HG03520 (cell line): ENCODE results near the gene HIVEP2.

Source experiments
- ATAC-seq: cut with Tn5 transposase; IDR thresholded peaks from one replicate; pipeline ENCODE4 v1.9.1; 2021; ENCODE audit warnings: mild to moderate bottlenecking, moderate library complexity; ENCODE audit not compliant: unreplicated experiment

Gene HIVEP2

DNA sequence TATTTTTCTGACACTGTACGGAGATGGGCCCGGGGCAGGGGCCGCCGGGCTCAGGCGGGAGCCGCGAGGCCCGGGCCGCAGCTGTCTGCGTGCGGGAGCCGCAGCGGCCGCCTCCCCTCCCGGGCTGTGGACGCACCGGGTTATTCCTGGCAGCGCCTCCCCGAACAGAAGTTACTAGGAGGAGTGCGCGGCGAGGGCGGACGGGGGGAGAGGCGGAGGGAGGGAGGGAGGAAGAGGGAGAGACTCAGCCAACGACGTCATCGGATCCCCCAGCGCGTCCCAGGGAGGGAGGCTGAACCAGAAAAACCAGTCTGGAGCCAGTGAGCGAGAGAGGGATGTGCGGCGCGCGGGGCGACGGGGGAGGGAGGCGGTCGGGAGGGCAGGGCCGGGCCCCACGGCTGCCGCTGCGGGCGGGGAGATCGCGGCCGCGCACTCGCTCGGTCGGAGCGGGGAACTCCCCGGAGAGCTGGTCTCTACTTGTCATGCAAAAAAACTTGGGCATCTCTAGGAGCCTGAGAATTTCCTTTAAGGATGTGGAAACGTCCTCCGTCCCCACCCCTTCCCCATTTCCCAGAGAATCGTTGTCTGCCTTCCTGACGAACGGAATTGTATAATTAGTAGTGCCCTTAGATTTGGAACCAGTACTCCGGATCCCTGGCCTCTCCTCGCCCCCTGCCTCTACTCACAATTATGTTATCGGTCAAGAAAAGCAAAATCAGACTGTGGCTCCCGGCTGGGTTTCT lies 1.4 kb upstream of the HIVEP2 start:
- ATAC-seq: peak; percentile 18

DNA sequence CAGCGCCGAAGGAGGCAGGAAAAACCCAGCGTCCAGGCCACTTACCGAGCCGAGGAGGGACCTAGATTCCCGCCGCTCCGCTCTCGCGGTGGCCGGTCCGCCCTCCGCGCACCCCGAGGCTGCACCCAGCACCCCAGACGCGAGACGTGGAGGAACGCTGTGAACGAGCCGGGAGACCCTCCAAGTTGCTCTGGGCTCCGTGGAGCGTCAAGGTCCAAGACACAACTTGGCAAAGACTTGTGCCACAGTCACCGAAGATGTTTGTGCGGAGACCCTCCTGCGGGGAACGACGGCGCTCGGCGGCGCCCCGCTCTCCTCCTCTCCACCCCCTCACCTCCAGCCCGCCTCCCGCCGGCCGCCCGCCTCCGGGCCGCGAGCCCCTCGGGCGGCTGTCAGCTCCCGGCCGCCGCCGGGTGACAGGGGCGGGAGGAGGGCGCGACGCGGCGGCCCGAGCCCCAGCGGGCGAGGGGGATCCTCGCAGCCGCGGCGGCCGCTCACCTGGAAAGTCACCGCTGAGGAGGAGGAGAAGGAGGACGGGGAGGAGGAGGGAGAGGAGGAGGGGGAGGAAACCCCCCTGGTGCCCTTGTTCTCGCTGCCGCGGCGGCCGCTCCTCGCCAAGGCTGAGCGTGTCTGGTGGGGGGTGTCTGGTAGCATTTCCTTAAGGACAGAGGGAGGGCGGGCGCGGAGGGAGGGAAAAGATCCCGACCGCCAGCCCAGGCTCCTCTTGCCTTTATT lies 637 bp upstream of the HIVEP2 start:
- no peak for ATAC-seq

DNA sequence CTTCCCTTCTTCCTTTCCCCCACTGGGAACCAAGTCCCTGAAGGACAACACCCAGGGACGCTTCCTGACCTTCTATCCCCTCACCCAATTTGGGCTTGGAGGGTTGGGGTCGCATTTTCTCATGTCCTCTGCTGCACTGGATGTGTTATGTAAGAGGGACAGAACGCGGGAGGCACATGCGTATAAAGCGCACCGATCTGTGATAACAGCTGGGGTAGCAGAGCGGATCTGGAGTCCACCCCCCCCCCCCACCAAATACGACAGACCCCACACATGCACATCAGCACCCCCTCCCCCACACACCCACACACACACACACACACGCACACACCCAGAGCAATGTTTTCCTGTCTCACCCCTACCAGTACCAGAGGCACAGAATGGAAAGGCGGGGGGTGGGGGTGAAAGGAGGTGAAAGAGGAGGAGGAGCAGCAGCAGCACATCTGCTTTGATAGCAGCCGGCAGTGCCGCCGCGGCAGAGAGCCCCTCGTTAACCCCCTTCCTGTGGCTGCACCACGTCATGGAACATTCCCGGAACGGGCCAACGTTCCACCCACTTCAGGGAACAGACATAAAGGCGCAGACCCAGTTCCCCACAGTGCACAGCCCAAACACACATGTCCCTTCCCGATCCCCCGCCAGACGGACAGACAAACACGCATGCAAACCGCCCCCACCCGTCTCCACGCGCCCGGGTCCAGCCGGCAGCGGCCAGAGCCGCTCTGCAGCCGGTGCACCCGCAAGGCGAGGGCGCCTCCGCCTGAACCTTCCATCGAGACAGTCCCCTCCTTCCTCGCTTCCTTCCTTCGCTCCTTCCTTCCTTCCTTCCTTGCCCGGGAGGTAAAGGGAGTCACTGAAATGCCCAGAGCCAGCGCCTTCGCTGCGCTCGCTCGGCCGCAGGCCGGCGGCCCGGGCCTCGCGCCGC lies 590 bp downstream of the HIVEP2 start:
- ATAC-seq: no peak

DNA sequence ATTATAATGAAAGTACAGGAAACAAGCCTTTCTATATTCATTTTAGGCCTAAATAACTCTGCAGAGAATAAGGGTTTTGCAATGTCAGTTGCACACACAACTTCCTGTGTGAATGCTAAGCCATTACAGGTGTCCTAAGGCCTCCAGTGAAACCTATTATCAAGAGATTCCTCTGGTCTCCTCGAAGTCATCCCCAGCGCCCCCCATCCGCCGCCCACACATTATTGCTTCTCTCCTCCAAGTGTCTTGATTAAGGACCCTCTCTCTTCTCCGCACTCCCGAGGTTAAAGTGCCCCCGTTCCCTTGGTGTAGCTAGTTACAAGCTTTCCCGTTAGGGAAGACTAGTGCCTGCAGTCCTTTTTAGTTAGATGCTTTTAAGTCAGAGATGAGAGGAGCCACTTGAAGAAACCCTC lies 1.3 kb downstream of the HIVEP2 start:
- no peak for ATAC-seq

DNA sequence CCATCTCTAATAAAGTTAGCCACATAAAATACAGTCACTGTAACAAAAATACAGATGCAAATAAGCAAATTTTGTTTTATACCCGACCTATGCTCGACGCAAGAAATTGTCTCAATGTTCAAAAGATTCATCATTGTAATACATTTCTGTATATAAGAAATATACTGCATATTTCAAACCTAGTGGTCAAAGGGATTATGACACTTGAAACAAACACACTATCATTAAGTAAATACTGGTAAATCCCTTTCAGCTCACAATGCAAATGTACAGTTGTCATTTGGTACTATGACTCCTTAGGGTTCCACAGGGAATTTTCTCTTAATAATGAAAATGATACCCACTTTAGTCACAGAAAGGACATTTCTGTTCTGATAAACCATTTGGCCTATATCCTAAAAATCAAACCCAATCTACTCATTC lies 2.2 kb downstream of the HIVEP2 start:
- no peak for ATAC-seq

DNA sequence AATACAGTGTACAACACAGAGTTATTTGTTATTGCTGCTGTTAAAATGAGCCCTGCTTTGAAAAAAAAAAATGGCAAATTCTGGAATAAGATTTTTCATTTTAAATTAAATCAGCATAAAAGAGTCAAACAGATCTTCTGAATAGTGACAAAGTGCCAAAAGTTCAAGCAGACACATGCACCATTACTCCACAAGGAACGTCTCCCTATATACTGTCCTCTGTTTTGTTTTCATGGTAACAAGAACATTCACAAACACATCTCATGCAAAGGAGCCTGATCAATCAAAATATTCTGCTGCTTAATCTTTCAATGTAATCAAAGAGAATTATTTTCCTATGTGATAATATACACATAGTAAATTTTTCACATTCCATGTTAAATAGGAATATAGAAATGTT lies 2.7 kb downstream of the HIVEP2 start:
- ATAC-seq: no peak

DNA sequence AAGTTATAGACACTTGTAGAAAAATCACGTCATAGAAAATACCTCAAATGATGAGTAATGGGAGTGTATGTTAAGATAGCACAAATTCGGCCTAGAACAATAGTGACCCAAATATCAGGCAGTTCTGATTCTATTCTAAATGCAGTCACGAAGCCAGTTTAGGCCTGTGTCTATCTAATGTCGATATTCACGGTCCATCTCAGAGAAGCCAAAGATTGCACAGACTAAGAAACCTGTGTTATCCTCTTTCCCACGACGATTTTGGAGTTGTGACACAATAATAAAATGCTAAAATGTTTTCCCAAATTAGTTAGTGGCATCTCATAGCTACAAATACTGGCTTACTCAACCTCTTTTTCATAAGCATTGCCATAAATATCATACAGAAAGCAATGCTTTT lies 4.0 kb downstream of the HIVEP2 start:
- ATAC-seq: no peak

DNA sequence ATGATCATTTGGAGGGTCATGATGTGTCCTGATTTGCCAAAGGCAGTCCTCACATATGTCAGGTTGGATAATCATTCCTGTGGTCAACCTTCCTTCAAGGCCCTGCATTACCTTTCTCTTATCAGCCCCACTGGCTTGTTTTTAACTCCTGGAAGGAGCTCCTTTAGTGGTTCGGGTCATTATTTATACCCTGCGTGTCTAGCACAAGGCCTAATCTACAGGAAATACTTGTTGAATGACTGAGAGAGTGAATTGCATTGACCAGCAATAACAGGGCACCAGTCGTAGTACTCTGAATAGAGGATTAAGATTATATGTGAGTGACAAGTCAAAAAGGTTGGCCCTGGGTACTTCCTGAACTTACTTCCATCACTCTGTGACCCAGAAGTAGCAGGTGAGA lies 4.5 kb downstream of the HIVEP2 start:
- no peak for ATAC-seq

DNA sequence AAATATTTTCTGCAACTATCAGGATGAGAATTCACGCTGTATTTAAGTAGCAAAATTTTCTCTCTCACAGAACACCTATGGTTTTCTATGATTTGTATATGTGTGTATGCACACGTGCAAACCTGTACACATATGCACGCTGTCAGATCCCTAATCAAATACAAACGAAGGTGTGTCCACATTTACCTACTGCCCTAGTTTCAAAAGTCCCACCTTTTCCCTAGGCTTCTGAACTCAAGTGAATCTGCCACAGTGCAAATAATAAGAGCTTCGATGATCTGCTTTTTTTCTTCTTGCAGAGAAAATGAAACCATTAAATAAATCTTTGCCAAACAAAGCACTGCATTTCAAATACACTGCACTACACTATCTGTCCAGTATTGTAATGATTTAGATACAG lies 6.5 kb downstream of the HIVEP2 start:
- no peak for ATAC-seq

DNA sequence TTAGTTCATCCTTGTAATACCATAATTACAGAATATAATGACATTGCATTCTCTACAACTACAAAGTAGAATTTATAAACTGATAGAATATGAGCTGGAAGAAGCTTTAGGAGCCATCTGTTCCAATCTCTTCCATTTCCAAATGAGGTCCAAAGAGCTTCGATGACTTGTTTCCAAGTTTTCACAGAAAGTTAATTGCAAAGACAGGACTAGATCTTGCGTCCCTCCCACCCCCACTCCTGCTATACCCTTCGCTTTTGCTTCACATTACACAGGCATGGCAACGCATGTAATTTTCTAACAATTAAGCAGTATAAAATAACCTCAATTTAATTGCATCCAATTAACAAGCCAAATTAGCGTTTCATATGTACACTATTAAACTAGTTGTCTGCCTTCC lies 7.0 kb downstream of the HIVEP2 start:
- ATAC-seq: no peak

DNA sequence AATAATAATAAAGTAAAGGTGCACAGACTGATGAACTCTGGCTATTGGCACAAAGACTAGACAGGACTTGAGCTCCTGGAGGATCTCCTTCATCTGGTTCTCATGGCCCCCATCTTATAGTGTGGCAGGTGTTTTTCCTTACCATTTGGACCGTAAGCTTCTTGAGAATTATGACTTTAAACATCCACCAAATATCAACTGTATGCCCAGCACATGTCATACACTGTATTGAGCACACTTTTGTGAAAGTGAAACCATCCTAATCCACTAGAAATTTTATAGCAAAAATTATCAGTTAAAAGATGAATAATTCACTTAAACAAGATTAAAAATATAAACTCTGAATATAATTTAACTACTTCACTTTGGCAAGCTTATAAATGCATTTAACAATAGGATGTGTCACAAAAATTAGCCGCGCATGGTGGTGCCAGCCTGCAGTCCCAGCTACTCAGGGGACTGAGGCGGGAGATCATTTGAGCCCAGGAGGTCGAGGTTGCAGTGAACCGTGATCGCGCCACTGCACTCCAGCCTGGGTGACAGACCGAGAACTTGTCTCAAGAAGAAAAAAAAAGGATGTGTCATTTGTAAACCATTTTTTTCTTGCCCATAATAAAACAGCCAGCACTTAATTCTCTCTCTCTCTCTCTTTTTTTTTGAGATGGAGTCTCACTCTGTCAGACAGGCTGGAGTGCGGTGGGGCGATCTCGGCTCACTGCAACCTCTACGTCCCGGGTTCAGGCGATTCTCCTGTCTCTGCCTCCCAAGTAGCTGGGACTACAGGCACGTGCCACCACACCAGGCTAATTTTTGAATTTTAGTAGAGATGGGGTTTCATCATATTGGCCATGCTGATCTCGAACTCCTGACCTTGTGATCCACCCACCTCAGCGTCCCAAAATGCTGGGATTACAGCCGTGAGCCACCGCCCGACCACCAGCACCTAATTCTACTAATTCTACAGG lies 9.1 kb downstream of the HIVEP2 start:
- peak; percentile 57 for ATAC-seq

DNA sequence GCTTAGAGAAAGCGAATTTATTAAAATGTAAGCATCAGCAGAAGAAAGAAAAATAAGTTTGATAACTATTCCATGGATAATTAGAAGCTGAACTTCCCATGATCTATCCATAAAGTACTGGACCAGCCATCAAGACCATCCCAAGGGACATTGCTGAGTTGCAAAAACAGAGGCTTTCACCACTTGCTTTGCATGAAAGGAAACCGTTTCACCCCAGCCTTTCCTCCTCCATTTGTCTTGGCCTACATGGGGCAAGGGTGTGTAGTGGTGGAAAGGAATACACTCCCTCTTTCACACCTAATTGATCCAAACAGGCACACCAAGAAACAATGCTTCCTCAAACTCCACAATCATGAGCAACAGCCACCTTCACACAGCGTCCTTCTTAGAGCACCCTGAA lies 10.4 kb downstream of the HIVEP2 start:
- ATAC-seq: no peak

DNA sequence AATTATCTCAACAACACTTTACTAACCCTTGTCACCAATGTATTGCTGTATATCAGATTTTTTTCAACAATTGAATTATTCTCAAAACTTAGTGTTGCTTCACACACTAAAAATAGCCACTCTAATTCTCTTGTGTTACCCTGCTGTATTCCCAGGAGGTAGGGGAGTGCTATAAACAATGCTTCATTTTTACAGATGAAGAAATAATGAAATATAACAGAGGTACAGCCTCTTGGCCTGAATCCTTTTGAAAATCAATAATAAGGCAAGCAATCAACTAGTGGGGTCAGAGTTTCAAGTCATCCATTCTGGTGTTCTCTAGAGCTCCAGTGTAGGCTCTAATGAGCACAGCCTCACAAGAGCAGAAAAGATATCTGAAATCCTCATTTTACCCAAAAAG lies 10.9 kb downstream of the HIVEP2 start:
- ATAC-seq: no peak

DNA sequence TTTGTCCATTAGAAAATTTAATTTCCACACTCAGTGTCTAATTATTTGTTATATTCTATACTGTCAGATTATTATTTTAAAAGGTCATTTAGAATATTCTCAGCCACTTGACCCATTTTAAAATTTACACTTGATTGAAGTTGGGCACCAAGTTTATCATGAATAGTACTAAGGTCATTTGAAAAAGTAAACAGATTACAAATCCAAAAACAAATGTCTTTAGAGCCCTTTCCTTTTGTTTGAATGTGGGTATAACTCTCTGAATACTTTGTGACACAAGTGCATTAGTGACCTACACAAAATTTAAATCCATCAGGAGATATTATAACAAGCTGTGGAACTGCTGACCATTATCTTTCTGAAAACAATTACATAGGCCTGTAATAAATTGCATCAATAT lies 11.3 kb downstream of the HIVEP2 start:
- no peak for ATAC-seq

DNA sequence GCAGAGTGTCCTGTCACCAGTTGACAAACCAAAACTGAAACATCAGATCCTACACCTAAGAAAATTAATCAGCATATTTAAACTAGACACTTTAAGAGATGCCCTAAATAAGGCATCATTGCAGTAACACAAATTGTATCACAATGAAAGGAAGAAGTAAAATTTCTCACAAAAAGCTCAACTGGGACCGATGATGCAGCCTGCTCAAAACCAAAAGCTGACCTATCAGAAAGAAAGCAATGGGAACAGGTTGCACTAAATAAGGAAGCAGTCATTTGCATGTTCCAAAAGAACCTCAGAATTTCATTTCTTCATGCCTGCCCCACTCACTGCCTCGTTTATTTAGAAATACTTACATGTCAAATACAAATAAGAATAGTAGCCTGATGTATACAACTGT lies 12.1 kb downstream of the HIVEP2 start:
- ATAC-seq: no peak

DNA sequence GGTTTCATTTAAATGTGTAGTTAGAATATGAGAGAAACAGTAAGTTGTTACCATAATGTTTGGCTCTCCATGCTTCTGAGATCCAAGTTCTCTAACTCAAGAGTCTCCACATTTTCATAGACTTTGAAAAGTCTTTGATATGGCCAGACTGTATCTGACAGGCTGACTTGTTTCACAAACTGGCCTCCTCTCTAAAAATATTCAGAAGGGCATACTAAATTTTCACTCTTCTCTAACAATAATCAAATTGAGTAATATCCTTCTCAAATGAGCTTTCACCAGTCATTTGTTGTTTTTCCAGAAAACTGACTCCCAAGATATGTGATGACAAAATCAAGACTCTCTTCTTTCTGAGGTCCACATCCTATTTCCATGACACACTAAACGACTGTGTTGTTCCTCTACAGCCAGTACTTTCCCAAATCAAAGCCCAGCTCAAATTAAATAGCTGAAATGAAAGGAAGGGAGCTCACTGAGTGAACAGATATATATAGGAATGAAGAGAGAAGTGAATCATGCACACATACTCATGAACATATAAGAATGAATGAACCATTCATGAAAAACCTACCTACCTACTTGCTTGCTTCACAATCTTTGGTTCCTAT lies 15.1 kb downstream of the HIVEP2 start:
- no peak for ATAC-seq

DNA sequence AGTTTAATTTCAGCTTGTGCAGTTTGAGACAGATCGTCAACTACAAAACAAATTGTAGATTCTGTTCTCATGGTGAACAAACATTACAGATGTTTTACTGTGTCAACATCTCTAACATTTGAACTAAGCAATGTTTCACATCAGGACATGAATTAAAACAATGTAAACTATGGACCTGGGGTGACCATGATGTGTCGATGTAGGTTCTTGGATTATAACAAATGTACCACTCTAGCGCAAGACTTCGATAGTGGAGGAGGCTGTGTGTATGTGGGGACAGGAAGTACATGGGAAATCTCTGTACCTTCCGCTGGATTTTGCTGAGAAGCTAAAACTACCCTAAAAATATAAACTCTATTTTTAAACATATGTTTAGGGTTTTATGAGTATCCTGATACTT lies 17.1 kb downstream of the HIVEP2 start:
- ATAC-seq: no peak

DNA sequence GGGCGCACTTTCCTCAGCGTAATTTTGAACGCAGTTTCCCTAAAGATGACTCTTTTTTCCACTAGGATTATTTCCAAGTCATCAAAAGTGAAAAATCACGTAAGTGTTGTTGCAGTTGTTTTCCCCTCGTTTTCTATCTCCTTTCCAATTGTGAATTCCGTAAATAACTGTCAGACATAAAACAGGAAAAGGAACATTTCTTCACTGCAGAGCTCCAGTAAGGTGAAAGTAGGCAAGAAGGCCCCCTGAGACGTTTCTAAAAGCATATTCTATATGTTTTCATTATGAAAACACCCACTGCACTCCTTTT lies 17.8 kb downstream of the HIVEP2 start:
- ATAC-seq: no peak

DNA sequence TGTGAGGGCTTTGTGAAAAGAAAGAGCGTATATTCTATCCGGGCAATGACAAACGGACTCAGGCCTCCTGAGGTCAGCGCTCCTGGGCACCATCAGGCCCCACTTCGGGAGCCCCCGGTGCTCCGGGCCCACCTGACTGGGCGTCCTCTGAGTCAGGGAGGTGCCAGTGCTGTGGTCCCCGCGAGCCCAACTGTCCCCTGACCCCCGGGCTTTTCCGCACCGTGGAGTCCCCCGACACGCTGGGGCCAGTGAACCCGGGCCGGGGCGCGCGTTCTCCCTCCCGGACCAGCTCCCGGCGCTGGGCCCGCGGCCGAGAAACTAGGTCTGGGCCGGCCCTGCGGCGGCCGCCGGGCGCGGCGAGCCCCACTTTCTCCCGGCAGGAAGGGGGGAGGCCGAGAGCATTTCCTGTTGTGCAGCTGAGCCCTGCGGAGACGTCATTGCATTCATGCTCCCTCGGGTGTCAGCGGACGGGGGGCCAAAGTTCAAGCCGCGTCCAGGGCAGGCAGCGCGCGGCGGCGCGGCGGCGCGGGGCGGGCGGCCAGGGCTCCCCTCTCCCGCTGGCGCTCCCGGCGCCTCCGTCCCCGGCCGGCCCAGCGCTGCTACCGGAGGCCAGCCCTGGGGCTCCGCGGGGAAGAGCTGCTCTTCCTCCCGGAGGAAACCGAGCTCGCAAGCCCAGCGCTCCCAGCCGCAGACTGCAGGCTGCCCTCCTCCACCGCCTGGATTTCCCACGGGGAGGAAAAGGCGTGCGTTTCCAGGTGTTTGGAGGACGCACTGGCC lies 18.3 kb downstream of the HIVEP2 start:
- ATAC-seq: peak; percentile 88

DNA sequence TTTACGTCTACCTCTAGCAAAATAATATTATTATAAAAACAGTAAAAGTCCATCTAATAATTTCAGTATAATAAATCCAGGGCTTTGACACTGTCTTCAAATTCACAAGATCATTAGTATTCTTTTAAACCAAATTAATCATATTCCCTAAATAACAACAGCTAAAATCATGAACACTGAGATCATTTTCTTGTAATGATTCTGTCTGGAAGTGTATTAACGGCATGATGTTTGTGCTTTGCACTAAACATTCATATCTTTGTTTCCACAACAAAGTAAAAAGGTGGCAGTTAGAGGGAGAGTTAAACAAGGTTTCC lies 18.8 kb downstream of the HIVEP2 start:
- no peak for ATAC-seq
